HG03439 (cell line): ENCODE measurements around the gene MTIF3.

Source experiments
- ATAC-seq: cut with Tn5 transposase; IDR thresholded peaks from one replicate; pipeline ENCODE4 v1.9.1; 2021; ENCODE audit warnings: mild to moderate bottlenecking, moderate library complexity; ENCODE audit not compliant: unreplicated experiment

MTIF3 gene

GRCh38 chr13:27461940-27462584 lies 11.7 kb upstream of the MTIF3 start:
- no peak for ATAC-seq

DNA sequence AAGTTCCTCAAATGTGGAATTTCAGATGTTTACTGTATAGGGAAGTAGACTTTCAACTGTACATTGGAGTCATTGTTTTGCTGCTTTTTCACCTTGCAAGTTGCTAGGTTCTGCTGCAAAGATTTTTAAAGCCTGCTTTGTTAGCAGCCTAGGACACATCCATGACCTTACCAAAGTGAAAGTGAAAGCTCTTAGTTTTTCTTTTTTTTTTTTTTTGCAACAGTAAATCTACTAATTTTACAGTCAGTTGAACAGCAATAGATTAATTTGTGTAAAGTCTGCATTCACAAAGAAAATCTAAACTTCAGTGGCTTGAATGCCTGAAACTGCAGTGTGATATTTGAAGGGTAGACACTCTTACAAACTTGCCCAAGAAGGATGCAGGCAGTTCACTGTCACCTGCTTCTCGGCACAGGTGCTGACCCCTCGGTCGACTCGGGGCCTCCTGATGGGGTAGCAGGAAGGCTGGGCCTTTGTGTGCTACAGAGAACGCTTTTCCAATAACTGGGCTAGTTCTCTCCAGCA lies 5.0 kb upstream of the MTIF3 start:
- no peak for ATAC-seq

GRCh38 chr13:27450921-27451471 lies 632 bp upstream of the MTIF3 start:
- no peak for ATAC-seq

GRCh38 chr13:27449081-27449603 lies 1.2 kb downstream of the MTIF3 start:
- ATAC-seq, result no peak

DNA sequence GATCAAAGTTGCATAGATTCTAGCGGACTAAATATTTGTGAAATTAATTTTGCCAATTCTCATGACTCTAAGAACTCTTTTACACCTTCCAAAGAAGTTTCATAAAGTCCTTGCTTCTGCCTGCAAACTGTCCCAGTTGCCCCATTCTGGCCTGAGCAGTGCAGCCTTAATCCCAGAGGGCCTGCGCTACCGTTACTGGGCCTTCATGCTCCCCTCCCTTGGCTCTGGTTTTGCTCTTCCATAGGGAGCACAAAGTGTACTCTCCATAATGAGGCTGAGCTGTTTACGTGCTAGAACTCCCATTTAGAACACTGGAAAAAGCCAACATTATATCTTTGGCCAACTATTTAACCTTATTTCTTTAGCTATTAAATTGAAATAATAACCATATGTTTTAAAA lies 2.1 kb downstream of the MTIF3 start:
- ATAC-seq, result no peak

- ATAC-seq, result no peak
Observed at GRCh38 chr13:27446986-27447583, 3.3 kb downstream of the MTIF3 start.

GRCh38 chr13:27442797-27443196 lies 7.6 kb downstream of the MTIF3 start:
- no peak for ATAC-seq

DNA sequence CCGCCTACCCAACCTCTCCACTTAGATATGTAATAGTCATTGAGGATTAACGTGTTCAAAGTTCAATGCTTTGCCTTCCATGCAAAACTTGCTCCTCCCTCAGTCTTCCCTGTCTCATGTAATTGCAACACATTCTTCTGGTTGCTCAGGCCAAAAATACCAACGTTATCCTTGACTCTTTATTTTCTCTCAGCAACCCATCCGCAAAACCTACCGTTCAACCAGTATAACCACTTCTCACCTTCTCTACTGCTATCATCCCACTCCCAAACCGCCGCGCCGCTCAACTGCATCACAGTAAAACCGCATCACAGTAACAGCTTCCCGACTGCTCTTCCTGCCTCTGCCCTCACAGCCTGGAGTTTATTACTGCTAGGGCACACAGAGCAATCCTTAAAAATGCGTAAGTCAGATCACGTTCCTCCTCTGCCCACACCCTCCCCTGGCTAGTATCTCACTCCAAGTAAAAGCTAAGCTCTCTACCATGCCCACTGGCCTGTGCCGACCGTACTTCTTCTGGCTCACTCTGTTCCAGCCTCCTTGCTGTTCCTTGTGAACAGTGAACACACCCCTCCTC lies 8.2 kb downstream of the MTIF3 start:
- ATAC-seq, result no peak

- ATAC-seq, result no peak
Observed at GRCh38 chr13:27440408-27440807, 10.0 kb downstream of the MTIF3 start.

DNA sequence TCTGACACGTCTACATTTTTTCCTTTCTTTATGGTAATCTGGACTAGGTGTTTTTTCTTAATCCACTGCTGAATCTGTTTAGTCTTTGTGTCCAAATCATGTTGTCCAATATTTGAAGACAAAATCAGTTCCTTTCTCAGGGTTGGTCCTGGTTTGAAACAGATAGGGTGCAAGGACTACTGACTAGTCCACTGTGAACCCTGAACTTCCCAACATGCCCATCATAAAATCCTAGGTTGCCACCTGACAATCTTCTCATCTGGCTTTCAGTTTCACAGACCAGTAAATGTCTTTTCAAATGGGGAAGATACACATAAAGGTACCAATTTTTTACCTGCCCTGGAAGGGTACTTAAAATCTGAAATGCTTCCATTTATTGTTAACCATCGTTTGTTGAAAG lies 13.2 kb downstream of the MTIF3 start:
- no peak for ATAC-seq

GRCh38 chr13:27432611-27433210 lies 17.7 kb downstream of the MTIF3 start:
- ATAC-seq, result no peak

DNA sequence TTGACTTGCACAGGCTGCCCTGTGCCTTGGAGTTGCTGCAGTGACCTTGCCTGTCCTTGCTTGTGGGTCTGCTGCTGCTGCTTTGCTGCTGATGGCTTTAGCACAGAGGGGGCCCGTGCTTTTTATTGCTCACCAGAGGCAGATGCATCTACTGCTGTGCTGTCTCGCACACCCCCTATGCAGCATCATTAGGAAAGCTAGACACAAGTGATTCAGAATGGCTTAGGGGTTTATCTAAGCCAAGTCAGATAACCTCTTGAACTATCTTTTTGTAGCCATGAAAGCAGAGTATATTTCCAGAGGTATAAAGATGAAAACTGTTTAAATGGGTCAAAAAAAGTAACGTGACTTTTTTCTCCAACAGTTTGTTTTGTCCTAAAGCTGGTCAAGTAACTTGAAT lies 18.2 kb downstream of the MTIF3 start:
- ATAC-seq, result no peak

- ATAC-seq, result no peak
Observed at GRCh38 chr13:27428160-27428559, 22.2 kb downstream of the MTIF3 start.

DNA sequence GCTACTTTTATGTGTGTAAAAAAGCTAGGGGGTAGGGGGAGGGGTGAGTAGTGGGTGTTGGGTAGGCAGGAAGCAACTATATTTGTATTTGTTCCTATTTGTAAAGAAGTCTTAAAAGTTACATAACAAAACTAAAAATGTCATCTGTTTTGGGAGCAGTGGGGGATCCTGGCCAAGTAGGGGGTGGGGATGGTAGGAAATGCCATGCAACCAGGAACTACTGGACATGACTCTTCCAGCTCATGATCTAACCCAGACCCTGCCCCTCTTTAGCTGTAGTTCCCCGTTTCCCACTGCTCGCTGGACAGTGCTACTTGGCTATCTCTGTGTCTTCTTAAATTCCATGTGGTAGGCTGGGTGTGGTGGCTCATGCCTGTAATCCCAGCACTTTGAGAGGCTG lies 22.7 kb downstream of the MTIF3 start:
- no peak for ATAC-seq

- peak; percentile 57 for ATAC-seq
Observed at GRCh38 chr13:27425918-27426630, 24.3 kb downstream of the MTIF3 start.

- peak; percentile 2 for ATAC-seq
Observed at GRCh38 chr13:27425158-27425917, 25.0 kb downstream of the MTIF3 start.

DNA sequence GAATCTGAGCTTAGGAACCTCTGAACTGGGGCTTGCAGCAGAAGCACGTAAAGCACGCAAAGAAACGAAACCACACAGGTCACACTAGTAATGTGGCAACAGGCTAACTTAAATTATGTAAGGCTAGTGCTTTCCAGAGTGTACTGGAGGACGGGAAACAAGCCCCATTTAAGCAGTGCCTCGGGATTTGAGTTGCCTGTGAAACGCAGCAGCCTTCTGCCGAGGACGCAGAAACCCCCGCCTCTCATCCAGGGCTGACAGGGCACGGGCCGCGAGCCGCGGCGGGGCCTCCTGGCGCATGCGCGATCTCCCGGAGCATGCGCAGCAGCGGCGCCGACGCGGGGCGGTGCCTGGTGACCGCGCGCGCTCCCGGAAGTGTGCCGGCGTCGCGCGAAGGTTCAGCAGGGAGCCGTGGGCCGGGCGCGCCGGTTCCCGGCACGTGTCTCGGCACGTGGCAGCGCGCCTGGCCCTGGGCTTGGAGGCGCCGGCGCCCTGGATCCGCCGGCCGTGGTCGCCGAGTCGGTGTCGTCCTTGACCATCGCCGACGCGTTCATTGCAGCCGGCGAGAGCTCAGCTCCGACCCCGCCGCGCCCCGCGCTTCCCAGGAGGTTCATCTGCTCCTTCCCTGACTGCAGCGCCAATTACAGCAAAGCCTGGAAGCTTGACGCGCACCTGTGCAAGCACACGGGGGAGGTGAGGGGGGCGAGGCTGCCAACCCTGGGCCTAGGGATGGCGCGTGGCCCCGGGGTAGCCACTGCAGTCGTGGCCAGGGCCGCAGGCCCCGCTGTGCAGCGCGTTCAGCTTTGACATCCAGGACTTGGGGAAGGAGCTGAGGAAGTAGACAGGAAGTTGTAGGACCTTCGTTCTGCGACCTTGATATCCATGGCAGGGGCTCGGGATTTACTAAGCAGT lies 25.9 kb downstream of the MTIF3 start, which contains the start of gene GTF3A:
GTF3A (plus strand) TSS at position 374 of the 912 bp plus-strand sequence.
- ATAC-seq, result peak; percentile 67

- ATAC-seq, result no peak
Observed at GRCh38 chr13:27423333-27423732, 27.0 kb downstream of the MTIF3 start.
